AG04450 (cell line): ENCODE results near the gene STRADB. TPM values are rescaled to one million over a fixed set of nuclear protein-coding genes. Genes with fewer than 3 reads are reported as not detected.

Experiments used
- CTCF ChIA-PET: fragments of 300-600, 350-600 bp; formaldehyde crosslinking; extraction: SDS; loops from one replicate; lab custom pipeline; 2022; ENCODE audit warnings: antibody characterized with exemption, inconsistent platforms; lab: Charles Lee
- POLR2A ChIA-PET: fragments of 350-600 bp; formaldehyde crosslinking; extraction: SDS; loops from one replicate; lab custom pipeline; 2021; ENCODE audit warnings: antibody characterized with exemption, inconsistent platforms; lab: Yijun Ruan, JAX
- DNase-seq: peaks from one replicate; pipeline ENCODE4 v3.0.0-alpha.2; 2011; ENCODE audit warnings: low read depth, low spot score
- H3K27ac ChIP-seq: one replicate; pipeline ENCODE4 v1.5.1; 2012; ENCODE audit warnings: low read depth, low read length, control low read depth
- H3K27me3 ChIP-seq: one replicate; pipeline ENCODE4 v1.6.0; 2012; ENCODE audit warnings: low read length; ENCODE audit not compliant: control insufficient read depth, insufficient read depth
- H3K4me3 ChIP-seq: 2 replicates; pipeline ENCODE4 v1.5.1; 2011; ENCODE audit warnings: mild to moderate bottlenecking, low read depth, low read length, control low read depth
- H3K9me3 ChIP-seq: 2 replicates; pipeline ENCODE4 v1.5.1; 2012; ENCODE audit warnings: low read length; ENCODE audit not compliant: control insufficient read depth, insufficient read depth
- CTCF ChIP-seq: IDR thresholded peaks from 2 replicates; pipeline ENCODE4 v1.5.1; 2011; ENCODE audit warnings: low read depth, low read length, control low read depth, inconsistent platforms
- polyA plus RNA-seq: library from polyadenylated mRNA; depleted of rRNA; stranded (reverse); fragments of >200 nt; gene quantifications from 2 replicates; pipeline ENCODE4 v1.2.3, GENCODE V29; 2011

STRADB gene
- polyA plus RNA-seq, 1 experiment = 34.7 TPM

GRCh38 chr2:201507725-201508124, 56.2 kb downstream of the STRADB start:
- Histone ChIP-seq H3K27me3 (no peaks in the 10 kb centered on the region), H3K4me3 (no peak overlapping the region), H3K9me3 (peaks cover 5% of the 10 kb centered on the region; the same call in 1 of the 2 replicates), H3K27ac (no peak overlapping the region)
- ChIA-PET CTCF (no interaction called here), POLR2A (no interaction called here)
- TF ChIP-seq CTCF = no peak
- no peak for DNase-seq

GRCh38 chr2:201513271-201513670, 61.7 kb downstream of the STRADB start:
- no peak for DNase-seq
- Histone ChIP-seq H3K9me3 (no peaks in the 10 kb centered on the region), H3K27ac (no peak overlapping the region), H3K4me3 (no peak overlapping the region), H3K27me3 (no peaks in the 10 kb centered on the region)
- no peak for TF ChIP-seq CTCF
- POLR2A ChIA-PET = no interaction called here
- CTCF ChIA-PET = no interaction called here

- no peak for TF ChIP-seq CTCF
- H3K27me3 ChIP-seq = no peaks in the 10 kb centered on the region
- no peak overlapping the region for H3K27ac ChIP-seq
- DNase-seq = no peak
- ChIA-PET CTCF (no interaction called here), POLR2A (no interaction called here)
- no peaks in the 10 kb centered on the region for H3K9me3 ChIP-seq
- no peak overlapping the region for H3K4me3 ChIP-seq
Measured at GRCh38 chr2:201515573-201516246, 64.2 kb downstream of the STRADB start.

GRCh38 chr2:201517094-201517493, 65.6 kb downstream of the STRADB start:
- Histone ChIP-seq H3K9me3 (no peaks in the 10 kb centered on the region), H3K27ac (no peak overlapping the region), H3K27me3 (no peaks in the 10 kb centered on the region), H3K4me3 (no peak overlapping the region)
- DNase-seq = no peak
- CTCF ChIA-PET = interaction anchor here (0.6 kb wide), 1 partner anchor 461 kb away, joined by 3 read pairs; no protein-coding TSS in a partner anchor
- no peak for TF ChIP-seq CTCF
- POLR2A ChIA-PET = no interaction called here

- Histone ChIP-seq H3K27ac (no peak overlapping the region), H3K27me3 (no peaks in the 10 kb centered on the region), H3K4me3 (no peak overlapping the region), H3K9me3 (peaks cover 6% of the 10 kb centered on the region)
- ChIA-PET POLR2A (no interaction called here), CTCF (no interaction called here)
- no peak for TF ChIP-seq CTCF
- DNase-seq = no peak
Measured at GRCh38 chr2:201520201-201520600, 68.7 kb downstream of the STRADB start.
